ENCODE measurements around the gene RFPL2.
A peak's percentile ranks its signal among the peaks of the same experiment; 100 is the strongest.
"Not testable (repeated sequence)": the region's sequence is repeated elsewhere in the genome, so short reads cannot be mapped to it uniquely, and the experiment has no call there.

RFPL2 gene

DNA sequence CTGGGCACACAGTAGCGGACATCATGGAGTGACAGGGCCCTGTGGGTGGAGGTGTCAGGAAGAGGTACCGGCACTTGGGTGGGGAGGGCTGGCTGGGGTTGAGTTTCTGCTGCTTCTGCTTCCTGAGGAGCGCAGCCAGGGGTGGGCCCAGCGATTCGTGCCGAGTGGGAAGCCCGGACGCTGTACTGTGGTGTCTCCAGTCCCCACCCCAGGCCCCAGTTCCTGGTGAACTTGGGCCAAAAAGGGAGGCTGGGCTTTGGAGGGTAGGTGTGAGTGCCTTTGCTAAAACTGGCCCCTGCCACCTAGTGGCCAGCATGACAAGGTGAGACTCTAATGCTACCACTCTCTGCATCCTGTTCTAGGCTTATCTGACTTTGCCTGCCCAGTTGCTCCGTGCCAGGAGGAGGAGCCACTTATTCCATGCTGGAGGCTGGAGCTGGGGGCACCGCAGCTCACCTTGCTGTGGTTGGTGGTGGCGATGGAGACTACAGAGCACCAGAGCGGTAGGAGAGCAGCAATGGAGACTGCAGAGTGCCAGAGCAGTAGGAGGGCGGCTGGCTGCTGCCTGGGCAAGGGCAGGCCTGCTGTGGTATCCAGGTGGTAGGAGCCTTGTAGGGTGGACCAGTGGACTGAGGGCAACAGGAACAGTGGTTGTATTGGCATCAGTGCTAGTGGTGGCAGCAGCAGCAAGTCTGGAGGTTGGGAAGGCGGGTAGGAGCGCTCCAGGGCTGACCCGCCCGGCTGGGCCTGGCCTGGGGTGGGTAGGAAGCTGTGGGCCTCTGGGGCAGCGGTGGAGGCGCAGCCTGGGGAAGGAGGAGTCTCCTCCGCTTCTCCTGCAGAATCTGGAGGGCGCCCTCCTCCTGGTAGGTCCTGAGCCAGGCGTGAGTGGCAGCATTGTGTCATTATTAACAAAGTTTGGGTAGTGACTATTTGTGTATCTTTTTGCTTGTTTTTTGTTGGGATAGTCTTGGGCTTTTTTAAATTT lies 2.2 kb upstream of the RFPL2 start:
- intact Hi-C loops (cut with DNase I) = loop anchor here (10.0 kb wide), 1 partner anchor 58 kb away; no protein-coding TSS in a partner anchor
- peak in 3 of 10 donors; percentile 17 to 87 (median 79) for DNase-seq

DNA sequence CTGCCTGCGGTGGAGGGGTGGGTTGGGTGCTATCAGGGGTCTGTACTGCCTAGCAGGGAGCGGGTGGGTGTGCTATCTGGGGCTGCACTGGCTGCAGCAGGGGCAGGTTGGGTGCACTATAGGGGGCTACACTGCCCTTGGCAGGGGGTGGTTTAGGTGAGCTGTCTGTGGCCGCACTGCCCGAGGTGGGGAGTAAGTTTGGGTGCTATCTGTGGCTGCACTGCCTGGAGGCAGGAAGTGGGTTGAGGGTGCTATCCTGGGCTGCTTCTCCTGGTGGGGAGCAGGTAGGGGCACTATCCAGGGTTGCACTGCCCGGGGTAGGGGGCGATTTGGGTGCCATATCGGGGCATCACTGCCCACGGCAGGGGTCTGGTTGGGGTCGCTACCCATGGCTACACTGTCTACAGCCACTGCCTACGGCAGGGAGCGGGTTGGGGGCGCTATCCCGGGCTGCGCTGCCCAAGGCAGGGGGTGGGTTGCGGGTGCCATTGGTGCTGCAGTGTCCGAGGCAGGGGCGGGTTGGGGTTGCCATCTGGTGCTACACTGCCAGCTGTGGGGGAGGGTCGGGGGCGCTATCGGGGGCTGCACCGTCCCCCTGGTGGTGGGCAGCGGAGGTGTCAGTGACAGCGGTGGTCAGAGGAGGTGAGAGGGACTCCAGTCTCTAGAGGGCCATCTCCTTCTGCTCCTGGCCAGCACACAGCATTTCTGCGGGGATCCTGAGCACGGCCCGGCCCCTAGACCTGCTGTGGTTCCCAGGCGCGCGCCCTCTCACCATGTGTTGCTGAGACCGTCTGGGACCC lies 1.3 kb upstream of the RFPL2 start:
- intact Hi-C loops (cut with DNase I) = loop anchor here (10.0 kb wide), 1 partner anchor 59 kb away; no protein-coding TSS in a partner anchor

DNA sequence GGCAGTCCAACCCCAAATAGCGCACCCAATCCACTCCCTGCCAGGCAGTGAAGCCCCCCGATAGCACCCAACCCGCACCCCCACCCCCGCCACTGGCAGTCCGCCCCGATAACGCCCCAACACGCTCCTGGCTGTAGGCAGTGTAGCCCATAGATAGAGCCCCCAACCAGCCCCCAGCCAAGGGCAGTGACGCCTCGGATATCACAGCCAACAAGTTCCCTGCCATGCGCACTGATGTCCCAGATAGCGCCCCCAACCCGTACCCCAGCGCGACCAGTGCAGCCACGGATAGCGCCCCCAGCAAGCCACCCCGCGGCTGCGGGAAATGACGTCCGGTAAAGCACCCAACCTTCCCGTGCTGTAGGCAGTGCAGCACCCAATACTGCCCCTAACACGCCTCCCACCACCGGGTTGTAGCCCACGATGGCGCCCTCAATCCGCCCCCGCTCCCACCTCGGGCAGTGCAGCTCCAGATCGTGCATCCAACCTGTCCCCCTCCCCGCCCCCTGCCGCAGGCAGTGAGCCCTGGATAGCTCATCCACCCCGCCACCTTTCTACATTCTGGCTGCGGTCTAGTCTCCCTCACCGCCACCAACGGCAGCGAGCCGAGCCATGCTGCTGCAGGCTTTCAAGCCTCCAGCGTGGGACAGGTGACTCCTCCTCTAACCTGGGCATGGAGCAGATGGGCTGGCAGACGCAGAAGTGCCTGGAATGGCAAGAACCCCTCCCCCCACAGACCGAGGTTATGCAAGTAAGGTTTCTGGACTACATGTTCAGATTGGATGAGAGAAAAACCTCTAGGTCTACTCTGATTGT lies 625 bp downstream of the RFPL2 start:
- intact Hi-C loops (cut with DNase I) = loop anchor here (10.0 kb wide), 1 partner anchor 61 kb away; no protein-coding TSS in a partner anchor
- peak in 6 of 10 donors; percentile 23 to 89 (median 68) for DNase-seq

More for the DNA sequence above, 1.3 kb upstream of the RFPL2 start:
- DNase-seq = peak in 2 of 10 donors; percentile 67

DNA sequence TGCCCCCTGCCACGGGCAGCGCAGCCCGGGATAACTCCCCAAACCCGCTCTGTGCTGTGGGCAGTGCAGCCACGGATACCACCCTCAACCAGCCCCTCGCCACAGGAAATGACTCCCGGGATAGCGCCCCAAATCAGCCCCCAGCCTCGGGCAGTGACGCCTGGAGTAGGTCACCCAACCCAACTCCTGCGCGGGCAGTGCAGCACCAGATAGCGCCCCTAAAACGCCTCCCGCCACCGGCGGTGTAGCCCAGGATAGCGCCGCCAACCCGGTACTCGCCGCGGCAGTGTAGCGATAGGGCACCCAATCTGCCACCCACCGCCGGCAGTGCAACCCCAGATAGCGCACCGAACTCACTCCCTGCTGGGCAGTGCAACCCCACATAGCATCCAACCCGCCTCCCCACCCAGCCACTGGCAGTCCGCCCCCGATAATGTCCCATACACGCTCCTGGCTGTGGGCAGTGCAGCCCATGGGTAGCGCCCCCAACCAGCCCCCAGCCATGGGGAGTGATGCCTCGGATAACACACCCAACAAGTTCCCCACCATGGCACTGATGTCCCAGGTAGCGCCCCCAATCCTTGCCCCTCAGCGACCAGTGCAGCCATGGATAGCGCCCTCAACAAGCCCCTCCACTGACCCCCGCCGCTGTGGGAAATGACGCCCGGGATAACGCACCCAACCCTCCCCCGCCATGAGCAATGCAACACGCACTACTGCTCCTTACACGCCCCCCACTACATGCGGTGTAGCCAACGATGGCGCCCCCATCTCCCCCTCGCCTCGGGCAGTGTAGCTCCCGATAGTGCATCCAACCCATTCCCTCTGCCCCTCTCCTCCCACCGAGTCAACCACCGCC lies 1.5 kb downstream of the RFPL2 start:
- DNase-seq = peak in 6 of 10 donors; percentile 36 to 93 (median 64)
- intact Hi-C loops (cut with DNase I) = loop anchor here (10.0 kb wide), 1 partner anchor 61 kb away; no protein-coding TSS in a partner anchor

DNA sequence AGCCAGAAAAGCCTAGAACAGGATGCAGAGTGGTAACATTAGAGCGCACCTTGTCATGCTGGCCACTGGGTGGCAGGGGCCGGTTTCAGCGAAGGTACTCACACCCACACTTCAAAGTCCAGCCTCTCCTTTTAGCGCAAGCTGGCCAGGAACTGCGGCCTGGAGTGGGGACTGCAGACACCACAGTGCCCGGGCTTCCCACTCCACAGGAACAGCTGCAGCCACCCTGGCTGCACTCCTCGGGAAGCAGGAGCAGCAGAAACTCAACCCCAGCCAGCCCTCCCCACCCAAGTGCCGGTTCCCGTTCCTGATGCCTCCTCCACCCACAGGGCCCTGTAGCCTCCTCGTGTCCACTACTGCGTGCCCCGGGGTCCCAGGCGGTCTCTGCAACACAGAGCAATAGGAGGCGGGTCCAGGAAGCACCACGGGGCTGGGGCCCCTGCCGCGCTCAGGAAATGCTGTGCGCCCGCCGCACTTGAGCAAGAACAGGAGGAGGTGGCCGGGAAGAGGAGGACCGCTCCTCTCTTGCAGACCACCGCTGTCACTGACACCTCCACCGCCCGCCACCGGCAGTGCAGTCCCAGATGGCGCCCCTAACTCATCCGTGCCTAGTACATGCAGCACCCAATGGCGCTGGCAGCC lies 2.2 kb downstream of the RFPL2 start:
- intact Hi-C loops (cut with DNase I) = loop anchor here (10.0 kb wide), 1 partner anchor 62 kb away; no protein-coding TSS in a partner anchor
- peak in 7 of 10 donors; percentile 44 to 93 (median 62) for DNase-seq

DNA sequence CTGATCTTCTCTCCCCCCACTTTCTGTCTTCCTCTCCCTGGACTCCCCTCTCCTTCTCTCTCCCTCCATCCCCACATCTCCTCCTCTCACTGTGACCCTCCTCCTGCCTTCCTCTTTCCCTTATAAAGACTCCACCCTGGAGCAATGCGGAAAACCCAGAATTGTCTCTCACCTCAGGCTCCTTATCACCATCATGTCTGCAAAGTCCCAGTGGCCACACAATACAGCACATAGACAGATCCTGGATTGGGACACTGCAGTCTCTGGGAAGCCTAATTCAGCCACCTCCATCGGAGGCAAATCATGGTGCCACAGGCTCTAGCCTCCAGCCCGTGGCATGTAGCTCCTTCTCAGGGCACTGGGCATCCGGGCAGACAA lies 2.7 kb downstream of the RFPL2 start:
- intact Hi-C loops (cut with DNase I) = loop anchor here (10.0 kb wide), 1 partner anchor 63 kb away; no protein-coding TSS in a partner anchor
- no peak for DNase-seq

DNA sequence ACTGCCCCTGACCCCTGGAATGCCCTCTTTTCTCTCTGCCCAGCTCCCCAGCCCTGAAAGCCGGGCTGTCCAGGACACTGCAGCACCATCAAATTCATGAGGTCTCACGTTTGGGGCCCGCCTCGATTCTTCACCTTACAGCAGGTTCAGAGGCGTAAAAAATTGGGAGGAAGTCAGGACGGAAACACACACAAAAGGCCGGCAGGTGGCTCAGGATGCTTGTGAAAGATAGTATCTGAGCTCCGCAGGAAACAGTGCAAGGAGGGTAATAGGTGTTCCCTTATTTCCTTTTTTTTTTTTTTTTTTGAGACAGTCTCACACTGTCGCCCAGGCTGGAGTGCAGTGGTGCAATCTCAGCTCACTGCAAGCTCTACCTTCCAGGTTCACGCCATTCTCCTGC lies 4.1 kb downstream of the RFPL2 start:
- DNase-seq = no peak
- intact Hi-C loops (cut with DNase I) = loop anchor here (10.0 kb wide), 1 partner anchor 64 kb away; no protein-coding TSS in a partner anchor

DNA sequence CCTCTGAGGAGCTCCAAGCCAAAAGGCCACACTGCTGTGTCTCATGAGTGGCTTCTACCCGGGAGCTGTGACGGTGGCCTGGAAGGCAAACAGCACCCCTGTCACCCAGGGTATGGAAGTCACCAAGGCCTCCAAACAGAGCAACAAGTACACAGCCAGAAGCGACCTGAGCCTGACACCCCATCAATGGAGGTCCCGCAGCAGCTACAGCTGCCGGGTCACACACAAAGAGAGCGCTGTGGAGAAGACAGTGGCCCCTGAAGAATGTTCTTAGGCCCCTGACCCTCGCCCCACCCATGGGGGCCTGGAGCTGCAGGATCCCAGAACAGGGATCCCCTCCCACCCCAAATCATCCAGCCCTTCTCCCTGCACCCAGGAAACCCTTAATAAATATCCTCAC lies 4.9 kb downstream of the RFPL2 start:
- intact Hi-C loops (cut with DNase I) = loop anchor here (10.0 kb wide), 1 partner anchor 65 kb away; no protein-coding TSS in a partner anchor

DNA sequence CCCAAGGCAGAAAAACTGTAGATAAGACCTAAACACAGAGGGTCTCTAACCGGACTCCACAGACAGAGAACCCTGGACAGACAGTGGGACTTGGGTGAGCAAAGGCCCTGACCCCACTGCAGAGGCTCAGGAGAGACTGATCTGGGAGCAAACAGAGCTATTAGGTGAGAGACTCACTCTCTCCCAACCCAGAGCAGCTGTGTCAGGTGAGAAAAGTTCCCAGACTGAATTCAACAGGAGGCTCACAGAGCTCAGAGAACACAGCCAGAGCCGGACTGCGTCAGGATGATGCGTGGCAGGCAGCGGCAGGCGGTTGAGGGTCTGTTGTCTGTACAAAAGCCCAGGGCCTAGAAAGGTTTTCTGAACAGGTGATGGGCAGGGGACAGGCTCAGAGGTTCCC lies 5.5 kb downstream of the RFPL2 start:
- no peak for DNase-seq
- intact Hi-C loops (cut with DNase I) = no loop called here

More for the DNA sequence above, 4.9 kb downstream of the RFPL2 start:
- no peak for DNase-seq

DNA sequence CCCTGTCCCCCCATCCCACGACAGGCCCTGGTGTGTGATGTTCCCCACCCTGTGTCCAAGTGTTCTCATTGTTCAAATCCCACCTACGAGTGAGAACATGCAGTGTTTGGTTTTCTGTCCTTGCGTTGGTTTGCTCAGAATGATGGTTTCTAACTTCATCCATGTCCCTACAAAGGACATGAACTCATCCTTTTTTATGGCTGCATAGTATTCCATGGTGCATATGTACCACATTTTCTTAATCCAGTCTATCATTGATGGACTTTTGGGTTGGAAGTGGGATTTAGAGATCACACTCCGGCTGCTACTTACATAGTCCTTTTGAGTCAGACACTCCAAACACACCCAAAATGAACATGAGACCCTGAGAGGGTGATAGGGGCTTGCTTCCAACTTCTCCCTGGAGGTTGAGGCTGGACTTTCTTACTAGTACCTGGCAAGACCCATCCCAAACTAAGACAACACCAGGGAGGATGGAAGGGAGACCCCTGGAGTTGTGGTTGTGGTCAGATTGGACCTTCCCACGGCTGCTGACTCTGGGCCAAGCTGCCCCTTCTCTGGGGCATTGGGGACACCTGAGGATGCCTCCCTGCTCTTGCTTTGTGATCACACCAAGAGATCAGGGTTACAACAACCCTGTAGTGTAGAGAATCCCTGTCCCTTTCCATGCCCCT lies 7.2 kb downstream of the RFPL2 start:
- DNase-seq; intact Hi-C loops (cut with DNase I): not testable (repeated sequence)

DNA sequence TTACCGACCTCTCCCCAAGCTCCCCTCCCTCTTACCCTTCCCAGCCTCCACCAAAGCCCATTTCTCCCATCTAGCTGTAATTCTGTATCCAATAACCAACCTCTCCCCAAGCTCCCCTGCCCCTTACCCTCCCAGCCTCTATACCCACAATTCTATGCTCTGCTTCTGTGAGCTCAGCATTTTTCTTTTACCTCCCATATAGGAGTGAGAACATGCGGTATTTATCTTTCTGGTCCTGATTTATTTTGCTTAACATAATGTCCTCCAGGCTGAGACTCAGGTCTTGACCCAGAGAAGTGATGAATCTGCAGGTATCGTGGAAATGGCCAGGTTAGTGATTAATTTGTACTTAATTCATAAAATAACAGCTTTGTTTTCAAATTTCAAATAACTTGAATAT lies 9.0 kb downstream of the RFPL2 start:
- DNase-seq; intact Hi-C loops (cut with DNase I): not testable (repeated sequence)

DNA sequence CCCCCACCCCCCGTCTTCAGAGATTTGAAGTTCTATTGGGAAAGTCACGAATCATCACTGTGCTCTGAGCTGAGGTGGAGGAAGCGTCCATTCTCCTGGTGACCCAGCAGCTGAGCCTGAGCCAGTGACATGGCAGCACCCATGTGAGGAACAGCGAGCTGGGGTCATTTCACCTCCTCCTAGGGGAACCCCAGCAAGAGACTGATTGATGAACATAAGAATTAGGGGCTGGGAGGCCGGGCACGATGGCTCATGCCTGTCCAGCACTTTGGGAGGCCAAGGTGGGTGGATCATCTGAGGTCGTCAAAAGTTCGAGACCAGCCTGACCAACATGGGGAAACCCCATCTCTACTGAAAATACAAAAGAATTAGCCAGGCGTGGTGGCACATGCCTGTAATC lies 11.5 kb downstream of the RFPL2 start:
- DNase-seq; intact Hi-C loops (cut with DNase I): not testable (repeated sequence)

DNA sequence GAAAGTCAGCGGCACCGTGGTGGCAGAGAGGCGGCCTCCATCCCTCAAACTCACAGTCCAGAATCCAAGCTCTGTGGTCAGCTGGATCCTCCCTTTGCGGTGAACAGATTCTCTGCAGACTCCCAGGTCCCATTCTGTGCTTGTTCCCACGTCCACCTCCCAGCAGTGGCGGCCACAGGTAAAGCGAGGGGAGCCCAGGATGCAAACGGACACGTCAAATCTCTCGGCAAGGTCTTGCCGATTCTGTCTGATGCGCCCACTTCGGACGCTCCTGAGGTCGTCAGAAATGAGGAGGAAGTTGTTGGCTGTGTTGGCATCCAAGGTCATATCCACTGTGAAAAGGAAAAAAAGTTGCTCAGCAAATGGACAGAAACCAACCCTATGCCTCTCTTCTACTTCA lies 13.9 kb downstream of the RFPL2 start:
- intact Hi-C loops (cut with DNase I); DNase-seq: not testable (repeated sequence)

DNA sequence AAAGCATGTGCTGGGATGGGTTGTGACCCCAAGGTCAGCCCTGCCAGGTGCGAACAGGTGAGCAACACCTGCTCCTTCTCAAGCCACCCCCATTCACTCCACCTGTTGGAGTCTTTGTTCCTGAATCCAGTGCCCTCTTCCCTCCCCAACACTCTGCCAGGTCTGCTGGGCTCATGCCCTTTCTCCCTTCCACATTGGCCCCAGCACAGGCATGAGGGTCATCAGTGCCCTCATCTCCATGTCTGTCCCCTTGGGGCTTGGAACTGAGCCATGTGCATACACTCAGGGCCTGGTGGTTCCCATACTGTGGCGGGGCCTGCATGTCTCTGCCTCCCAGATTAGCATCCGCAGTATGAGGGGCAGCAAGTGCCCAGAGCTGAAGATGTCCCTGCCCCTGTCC lies 19.1 kb downstream of the RFPL2 start:
- intact Hi-C loops (cut with DNase I) = no loop called here
- DNase-seq = no peak

DNA sequence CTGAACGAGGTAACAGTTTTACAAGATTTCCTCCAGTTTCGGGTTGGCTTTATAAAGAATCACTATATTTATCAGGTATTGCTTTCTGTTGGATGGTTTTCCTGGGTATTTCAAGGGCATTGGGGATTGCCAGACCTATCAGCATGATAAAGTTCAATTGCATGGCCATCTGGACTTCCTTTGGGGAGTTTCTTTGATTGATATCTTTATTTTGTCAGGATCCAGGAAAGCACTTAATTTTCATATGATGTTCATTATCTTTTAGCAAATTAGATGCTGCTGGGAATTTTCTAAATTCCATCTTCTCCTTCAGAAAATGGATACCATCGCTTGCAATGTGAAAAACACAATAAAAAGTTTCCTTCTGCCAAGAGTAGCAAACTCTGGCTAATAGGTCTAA lies 21.2 kb downstream of the RFPL2 start:
- no peak for DNase-seq
- intact Hi-C loops (cut with DNase I) = no loop called here

DNA sequence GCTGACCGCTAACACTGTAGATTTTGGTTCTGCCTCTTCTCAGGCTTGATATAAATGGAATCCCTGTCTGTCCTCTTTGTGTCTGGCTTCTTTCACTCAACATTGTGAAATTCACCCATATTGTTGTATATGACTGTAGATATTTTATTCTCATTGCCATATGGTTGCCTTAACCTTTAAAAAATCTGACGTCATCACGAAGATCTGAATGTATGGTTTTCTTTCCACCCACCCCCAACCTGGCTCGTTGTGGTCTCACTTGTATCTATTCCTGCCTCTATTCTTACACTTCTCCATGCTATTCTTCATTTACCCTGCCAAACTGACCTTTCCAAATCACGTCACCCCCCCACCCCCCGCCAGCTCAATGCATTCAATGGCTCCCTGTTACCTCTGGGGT lies 23.8 kb downstream of the RFPL2 start:
- intact Hi-C loops (cut with DNase I) = no loop called here
- DNase-seq = no peak

DNA sequence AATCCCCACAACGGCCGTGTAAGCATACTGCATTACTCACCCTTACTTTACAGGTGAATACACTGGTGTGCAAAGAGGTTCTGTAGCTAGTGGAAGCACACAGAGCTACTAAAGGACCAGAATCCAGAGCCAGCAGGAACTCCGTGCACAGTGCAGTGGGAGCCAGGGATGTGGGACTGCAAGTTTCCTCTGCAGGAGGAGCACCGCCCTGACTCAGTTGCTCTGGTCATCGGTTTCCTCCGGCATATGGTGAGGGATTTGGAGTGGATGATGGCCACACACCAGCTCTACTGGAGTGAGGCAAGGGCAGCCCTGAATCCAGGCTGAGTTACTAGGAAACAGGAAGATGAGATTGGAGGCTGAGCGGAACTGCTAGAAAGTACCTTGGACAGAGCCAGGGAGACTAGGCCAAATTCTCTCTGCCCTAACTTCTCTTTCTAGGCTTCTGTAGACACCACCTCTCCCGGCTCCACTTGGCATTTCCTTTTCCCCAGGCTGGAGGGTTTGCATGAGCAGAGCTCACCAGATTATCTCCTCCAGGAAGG lies 27.6 kb downstream of the RFPL2 start:
- no peak for DNase-seq
- intact Hi-C loops (cut with DNase I) = no loop called here

Data from posterior cingulate gyrus (tissue), 11 donors.